PC-3 (cell line): ENCODE measurements around the gene SPP2. TPM values are rescaled to one million over a fixed set of nuclear protein-coding genes. Genes with fewer than 3 reads are reported as not detected.
A peak's percentile ranks its signal among the peaks of the same experiment; 100 is the strongest.

Source experiments
- ATAC-seq: fragments of 200-7000 bp; cut with Tn5 transposase; 2 replicates; pipeline ENCODE4 v1.9.1; 2020; ENCODE audit warnings: mild to moderate bottlenecking, moderate library complexity
- BruUV-seq: library from RNA; stranded (reverse); fragments of 400-500 nt; replicated peaks from 2 replicates; lab custom pipeline; 2021; lab: Mats Ljungman, UMichigan
- CTCF ChIA-PET: fragments of 300-600 bp; sonication (Branson Sonifier 250); formaldehyde crosslinking; loops from one replicate; lab custom pipeline; 2022; ENCODE audit warnings: antibody characterized with exemption; lab: Charles Lee
- POLR2A ChIA-PET: fragments of 300-600 bp; sonication (Branson Sonifier 250); formaldehyde crosslinking; loops from one replicate; lab custom pipeline; 2022; ENCODE audit warnings: antibody characterized with exemption; ENCODE audit not compliant: unreplicated experiment; lab: Charles Lee
- DNase-seq: peaks from one replicate; pipeline ENCODE4 v3.0.0-alpha.2; 2015
- H2AFZ ChIP-seq: fragments of 300-600 bp; sonication (generic); 2 replicates; pipeline ENCODE4 v1.6.0; 2016; ENCODE audit warnings: antibody characterized with exemption, low read length
- H3F3A ChIP-seq: fragments of 300-600 bp; sonication (generic); one replicate; pipeline ENCODE4 v1.6.0; 2017; ENCODE audit warnings: antibody characterized with exemption, low read length, control low read depth, mild to moderate bottlenecking; ENCODE audit not compliant: unreplicated experiment
- H3K27ac ChIP-seq: fragments of 300-600 bp; sonication (generic); 2 replicates; pipeline ENCODE4 v1.5.1; 2016; ENCODE audit warnings: mild to moderate bottlenecking, low read length
- H3K27me3 ChIP-seq: fragments of 300-600 bp; sonication (generic); 2 replicates; pipeline ENCODE4 v1.6.1; 2016; ENCODE audit warnings: low read length, mixed read lengths
- H3K36me3 ChIP-seq: fragments of 300-600 bp; sonication (generic); 2 replicates; pipeline ENCODE4 v1.6.1; 2016; ENCODE audit warnings: low read depth, mixed run types, low read length, mixed read lengths
- H3K4me1 ChIP-seq: fragments of 300-600 bp; sonication (generic); 2 replicates; pipeline ENCODE4 v1.5.1; 2016; ENCODE audit warnings: low read length; ENCODE audit not compliant: insufficient read depth
- H3K4me2 ChIP-seq: fragments of 300-600 bp; sonication (generic); 2 replicates; pipeline ENCODE4 v1.6.0; 2016; ENCODE audit warnings: low read length
- H3K4me3 ChIP-seq: fragments of 300-600 bp; sonication (generic); 2 replicates; pipeline ENCODE4 v1.5.1; 2016; ENCODE audit warnings: mild to moderate bottlenecking, low read length, mixed read lengths
- H3K79me2 ChIP-seq: fragments of 300-600 bp; sonication (generic); 2 replicates; pipeline ENCODE4 v1.6.1; 2017; ENCODE audit warnings: low read length, mixed read lengths
- H3K9ac ChIP-seq: fragments of 300-600 bp; sonication (generic); 2 replicates; pipeline ENCODE4 v1.6.0; 2016; ENCODE audit warnings: mild to moderate bottlenecking, low read length
- H3K9me2 ChIP-seq: fragments of 300-600 bp; sonication (generic); replicated peaks from 2 replicates; pipeline ENCODE4 v1.6.1; 2016; ENCODE audit warnings: mixed run types, low read length, mixed read lengths
- H3K9me3 ChIP-seq: fragments of 300-600 bp; sonication (generic); 2 replicates; pipeline ENCODE4 v1.6.1; 2016; ENCODE audit warnings: low read length, mixed read lengths
- H4K20me1 ChIP-seq: fragments of 300-600 bp; sonication (generic); 2 replicates; pipeline ENCODE4 v1.6.1; 2016; ENCODE audit warnings: low read length, mixed read lengths
- CTCF ChIP-seq: fragments of 300-600 bp; sonication (generic); conservative IDR thresholded peaks from 2 replicates; pipeline ENCODE4 v1.5.1; 2017; ENCODE audit warnings: antibody characterized with exemption, low read depth, mild to moderate bottlenecking, low read length
- EZH2 ChIP-seq: fragments of 300-600 bp; sonication (generic); IDR thresholded peaks from one replicate; pipeline ENCODE4 v1.6.1; 2017; ENCODE audit warnings: antibody characterized with exemption, mild to moderate bottlenecking, low read length; ENCODE audit not compliant: unreplicated experiment
- EZH2phosphoT487 ChIP-seq: fragments of 300-600 bp; sonication (generic); IDR thresholded peaks from 2 replicates; pipeline ENCODE4 v1.6.1; 2018; ENCODE audit warnings: mild to moderate bottlenecking, antibody characterized with exemption, low read length, borderline replicate concordance
- intact Hi-C: fragments of 100-400 bp; cut with micrococcal nuclease; formaldehyde crosslinking; loops from 2 replicates; pipeline ENCODE4 v1.9.0; 2023
- total RNA-seq: library from RNA; depleted of rRNA; stranded (reverse); fragments of >200 nt; gene quantifications from 2 replicates; pipeline ENCODE4 v1.2.3, GENCODE V29; 2014

SPP2 gene
- total RNA-seq, 1 experiment from 2014 or later: not detected

GRCh38 chr2:234116010-234116409, 65.5 kb downstream of the SPP2 start:
- H3K4me1 ChIP-seq: peaks cover 24% of the 10 kb centered on the region
- no peaks in the 10 kb centered on the region for H3K79me2 ChIP-seq
- no peaks in the 10 kb centered on the region for H3K27me3 ChIP-seq
- CTCF ChIA-PET: no interaction called here
- H3F3A ChIP-seq: peaks cover 5% of the 10 kb centered on the region
- no peak for TF ChIP-seq EZH2
- no peak for TF ChIP-seq CTCF
- no peak for TF ChIP-seq EZH2phosphoT487
- POLR2A ChIA-PET: no interaction called here
- no peaks in the 10 kb centered on the region for H3K36me3 ChIP-seq
- no peaks in the 10 kb centered on the region for H3K9me3 ChIP-seq
- 0 out of 2 replicates have a peak overlapping the region, but pooled peaks have one; percentile 12 for H3K4me2 ChIP-seq
- BruUV-seq: no TSS peak
- no peaks in the 10 kb centered on the region for H4K20me1 ChIP-seq
- DNase-seq (peak; percentile 58), ATAC-seq (no peak)
- no peak overlapping the region for H2AFZ ChIP-seq
- H3K27ac ChIP-seq: no peak overlapping the region
- intact Hi-C loops: no loop called here
- no peak overlapping the region for H3K9ac ChIP-seq
- no peak overlapping the region for H3K4me3 ChIP-seq
- H3K9me2 ChIP-seq: no peaks in the 10 kb centered on the region

- H3K36me3 ChIP-seq: no peaks in the 10 kb centered on the region
- TF ChIP-seq CTCF (no peak), EZH2phosphoT487 (no peak), EZH2 (no peak)
- no peak for DNase-seq
- H2AFZ ChIP-seq: no peak overlapping the region
- H3F3A ChIP-seq: no peaks in the 10 kb centered on the region
- no peaks in the 10 kb centered on the region for H3K79me2 ChIP-seq
- no TSS peak for BruUV-seq
- H4K20me1 ChIP-seq: no peaks in the 10 kb centered on the region
- intact Hi-C loops: no loop called here
- H3K27ac ChIP-seq: no peak overlapping the region
- ChIA-PET POLR2A (no interaction called here), CTCF (no interaction called here)
- no peak overlapping the region for H3K4me2 ChIP-seq
- H3K9me2 ChIP-seq: no peaks in the 10 kb centered on the region
- no peak for ATAC-seq
- H3K9me3 ChIP-seq: no peaks in the 10 kb centered on the region
- H3K9ac ChIP-seq: no peak overlapping the region
- no peaks in the 10 kb centered on the region for H3K27me3 ChIP-seq
- no peaks in the 10 kb centered on the region for H3K4me1 ChIP-seq
- H3K4me3 ChIP-seq: no peak overlapping the region
Measured at GRCh38 chr2:234121999-234122398, 71.5 kb downstream of the SPP2 start.

DNA sequence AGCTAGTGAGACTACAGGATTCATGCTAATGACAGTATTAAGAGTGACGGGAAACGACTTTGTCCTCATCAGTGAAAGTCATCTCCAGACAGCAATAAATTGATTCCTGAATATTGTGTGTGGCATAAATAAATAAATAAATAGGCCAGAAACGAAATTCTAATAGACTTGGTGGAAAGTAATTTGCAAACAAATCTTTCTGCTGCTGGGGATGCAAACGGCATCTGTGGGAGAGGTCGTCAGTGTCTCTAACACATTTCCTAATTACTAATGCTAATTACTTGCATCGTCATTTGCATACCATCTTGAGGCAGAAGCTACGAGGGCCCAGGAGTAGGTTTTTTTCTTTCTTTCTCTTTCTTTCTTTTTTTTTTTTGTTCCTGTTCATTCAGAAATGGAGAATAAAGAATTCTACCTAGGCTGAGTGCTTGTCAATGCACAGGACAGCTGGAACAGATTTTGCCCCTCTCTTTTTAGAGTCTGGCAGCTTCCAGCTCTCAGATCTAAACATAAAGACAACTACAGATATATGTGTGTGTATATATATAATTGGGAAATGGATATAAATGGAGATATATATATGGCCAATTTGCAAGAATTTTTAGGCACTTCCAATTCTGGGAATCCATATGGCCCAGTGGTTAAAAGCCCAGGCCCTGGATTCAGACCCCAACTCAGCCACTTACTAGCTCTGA, 75.1 kb downstream of the SPP2 start:
- no peaks in the 10 kb centered on the region for H3F3A ChIP-seq
- POLR2A ChIA-PET: no interaction called here

More for the DNA sequence above, 75.1 kb downstream of the SPP2 start:
- no TSS peak for BruUV-seq
- Histone ChIP-seq H3K4me2 (no peak overlapping the region), H3K27ac (no peak overlapping the region), H3K4me3 (no peak overlapping the region), H3K9me2 (no peaks in the 10 kb centered on the region), H3K27me3 (no peaks in the 10 kb centered on the region), H4K20me1 (no peaks in the 10 kb centered on the region), H3K4me1 (no peaks in the 10 kb centered on the region), H3K9ac (no peak overlapping the region), H3K9me3 (no peaks in the 10 kb centered on the region), H2AFZ (no peak overlapping the region), H3K79me2 (no peaks in the 10 kb centered on the region), H3K36me3 (no peaks in the 10 kb centered on the region)
- intact Hi-C loops: no loop called here
- CTCF ChIA-PET: no interaction called here
- ATAC-seq (no peak), DNase-seq (no peak)
- TF ChIP-seq EZH2phosphoT487 (no peak), CTCF (no peak)
